ENCODE data around the gene RAB5A.

DNA sequence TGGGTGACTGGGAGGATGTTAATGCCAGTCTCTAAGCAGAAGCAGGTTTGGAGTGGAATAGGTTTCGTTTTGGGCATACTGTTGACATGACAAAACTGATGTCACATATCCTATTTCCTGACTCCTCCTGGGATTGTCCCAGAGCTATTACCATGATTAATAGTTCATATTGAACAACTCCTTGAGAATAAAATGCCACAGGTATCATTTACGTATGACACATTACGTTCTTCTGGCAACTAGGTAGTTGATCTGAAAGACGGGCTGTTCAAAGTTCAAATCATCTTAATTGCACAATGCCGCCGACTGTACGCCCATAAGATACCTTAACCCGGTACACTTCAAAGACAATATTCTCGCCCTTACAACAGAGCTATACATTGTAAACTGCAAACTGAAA lies 1.4 kb upstream of the RAB5A start:
- TF ChIP-seq, protein P1, sequence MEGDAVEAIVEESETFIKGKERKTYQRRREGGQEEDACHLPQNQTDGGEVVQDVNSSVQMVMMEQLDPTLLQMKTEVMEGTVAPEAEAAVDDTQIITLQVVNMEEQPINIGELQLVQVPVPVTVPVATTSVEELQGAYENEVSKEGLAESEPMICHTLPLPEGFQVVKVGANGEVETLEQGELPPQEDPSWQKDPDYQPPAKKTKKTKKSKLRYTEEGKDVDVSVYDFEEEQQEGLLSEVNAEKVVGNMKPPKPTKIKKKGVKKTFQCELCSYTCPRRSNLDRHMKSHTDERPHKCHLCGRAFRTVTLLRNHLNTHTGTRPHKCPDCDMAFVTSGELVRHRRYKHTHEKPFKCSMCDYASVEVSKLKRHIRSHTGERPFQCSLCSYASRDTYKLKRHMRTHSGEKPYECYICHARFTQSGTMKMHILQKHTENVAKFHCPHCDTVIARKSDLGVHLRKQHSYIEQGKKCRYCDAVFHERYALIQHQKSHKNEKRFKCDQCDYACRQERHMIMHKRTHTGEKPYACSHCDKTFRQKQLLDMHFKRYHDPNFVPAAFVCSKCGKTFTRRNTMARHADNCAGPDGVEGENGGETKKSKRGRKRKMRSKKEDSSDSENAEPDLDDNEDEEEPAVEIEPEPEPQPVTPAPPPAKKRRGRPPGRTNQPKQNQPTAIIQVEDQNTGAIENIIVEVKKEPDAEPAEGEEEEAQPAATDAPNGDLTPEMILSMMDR (IDR thresholded peaks at IDR 0.05; ENCODE audit: insufficient read depth, low read length) = no peak
- TF ChIP-seq, protein P2, sequence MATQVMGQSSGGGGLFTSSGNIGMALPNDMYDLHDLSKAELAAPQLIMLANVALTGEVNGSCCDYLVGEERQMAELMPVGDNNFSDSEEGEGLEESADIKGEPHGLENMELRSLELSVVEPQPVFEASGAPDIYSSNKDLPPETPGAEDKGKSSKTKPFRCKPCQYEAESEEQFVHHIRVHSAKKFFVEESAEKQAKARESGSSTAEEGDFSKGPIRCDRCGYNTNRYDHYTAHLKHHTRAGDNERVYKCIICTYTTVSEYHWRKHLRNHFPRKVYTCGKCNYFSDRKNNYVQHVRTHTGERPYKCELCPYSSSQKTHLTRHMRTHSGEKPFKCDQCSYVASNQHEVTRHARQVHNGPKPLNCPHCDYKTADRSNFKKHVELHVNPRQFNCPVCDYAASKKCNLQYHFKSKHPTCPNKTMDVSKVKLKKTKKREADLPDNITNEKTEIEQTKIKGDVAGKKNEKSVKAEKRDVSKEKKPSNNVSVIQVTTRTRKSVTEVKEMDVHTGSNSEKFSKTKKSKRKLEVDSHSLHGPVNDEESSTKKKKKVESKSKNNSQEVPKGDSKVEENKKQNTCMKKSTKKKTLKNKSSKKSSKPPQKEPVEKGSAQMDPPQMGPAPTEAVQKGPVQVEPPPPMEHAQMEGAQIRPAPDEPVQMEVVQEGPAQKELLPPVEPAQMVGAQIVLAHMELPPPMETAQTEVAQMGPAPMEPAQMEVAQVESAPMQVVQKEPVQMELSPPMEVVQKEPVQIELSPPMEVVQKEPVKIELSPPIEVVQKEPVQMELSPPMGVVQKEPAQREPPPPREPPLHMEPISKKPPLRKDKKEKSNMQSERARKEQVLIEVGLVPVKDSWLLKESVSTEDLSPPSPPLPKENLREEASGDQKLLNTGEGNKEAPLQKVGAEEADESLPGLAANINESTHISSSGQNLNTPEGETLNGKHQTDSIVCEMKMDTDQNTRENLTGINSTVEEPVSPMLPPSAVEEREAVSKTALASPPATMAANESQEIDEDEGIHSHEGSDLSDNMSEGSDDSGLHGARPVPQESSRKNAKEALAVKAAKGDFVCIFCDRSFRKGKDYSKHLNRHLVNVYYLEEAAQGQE (IDR thresholded peaks at IDR 0.05; ENCODE audit: insufficient replicate concordance, low read depth) = no peak
